Measurements from ENCODE around the gene CCDC73.
"Not testable (repeated sequence)": the region's sequence is repeated elsewhere in the genome, so short reads cannot be mapped to it uniquely, and the experiment has no call there.

The CCDC73 gene

DNA sequence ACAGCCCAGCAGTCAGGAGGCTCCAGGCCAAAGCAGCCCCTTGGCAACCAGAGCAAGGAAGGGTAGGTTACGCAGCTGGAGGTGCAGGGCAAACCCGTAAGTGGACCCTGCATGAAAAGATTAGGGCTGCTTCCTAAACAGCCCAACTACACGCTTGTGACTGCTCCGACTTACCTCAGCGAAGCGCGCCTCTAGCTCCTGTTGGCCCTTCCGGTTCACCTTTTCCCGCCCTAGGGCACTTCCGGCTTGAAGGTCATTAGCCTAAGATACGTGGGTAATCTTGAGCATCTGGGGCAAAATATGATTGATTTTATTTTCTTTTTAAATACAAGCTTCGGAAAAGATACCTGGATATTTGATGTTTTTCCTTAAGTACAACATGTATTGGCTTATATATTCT lies at the start of gene CCDC73:
TSS of gene CCDC73 (minus strand) at position 224 of the 400 bp plus-strand sequence. CDS start 34,419 bp downstream, outside the sequence.
- DNase-seq = no peak

DNA sequence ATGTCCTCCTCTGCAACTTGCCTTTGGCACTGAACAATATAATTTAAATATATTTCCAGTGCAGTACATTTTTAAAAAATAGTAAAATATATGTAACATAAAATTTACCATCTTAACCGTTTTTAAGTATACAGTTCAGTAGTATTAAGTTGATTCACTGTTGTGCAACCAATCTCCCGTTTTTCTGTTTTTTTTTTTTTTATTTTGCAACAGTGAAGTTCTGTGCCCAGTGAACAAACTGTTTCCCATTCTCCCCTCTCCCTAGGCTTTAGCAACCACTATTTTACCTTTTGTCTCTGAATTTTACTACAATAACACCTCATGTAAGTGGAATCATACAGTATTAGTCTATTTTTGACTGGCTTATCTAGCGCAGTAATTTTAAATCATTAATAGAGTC lies 49.1 kb upstream of the CCDC73 start:
- no peak for DNase-seq

DNA sequence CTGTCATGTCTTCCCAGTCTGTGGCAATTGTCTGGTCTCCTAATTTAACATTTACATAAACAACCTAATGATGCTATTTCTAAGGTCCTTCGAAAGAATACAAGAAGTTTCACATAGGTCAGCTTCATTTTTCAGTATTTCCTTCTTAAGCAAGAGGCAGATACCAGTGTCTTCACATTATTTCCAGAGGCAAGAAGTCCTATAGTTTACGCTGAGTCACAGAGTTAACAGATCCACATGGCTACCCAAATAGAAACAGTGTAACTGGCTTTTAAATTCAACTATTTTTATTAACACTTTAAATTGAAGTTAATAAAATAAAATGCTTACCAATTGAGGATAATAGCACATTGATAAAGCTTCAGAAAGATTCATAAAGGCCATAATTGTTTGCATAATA lies 46.1 kb upstream of the CCDC73 start:
- no peak for DNase-seq

GRCh38 chr11:32839308-32839707 lies 44.8 kb upstream of the CCDC73 start:
- DNase-seq = no peak

DNA sequence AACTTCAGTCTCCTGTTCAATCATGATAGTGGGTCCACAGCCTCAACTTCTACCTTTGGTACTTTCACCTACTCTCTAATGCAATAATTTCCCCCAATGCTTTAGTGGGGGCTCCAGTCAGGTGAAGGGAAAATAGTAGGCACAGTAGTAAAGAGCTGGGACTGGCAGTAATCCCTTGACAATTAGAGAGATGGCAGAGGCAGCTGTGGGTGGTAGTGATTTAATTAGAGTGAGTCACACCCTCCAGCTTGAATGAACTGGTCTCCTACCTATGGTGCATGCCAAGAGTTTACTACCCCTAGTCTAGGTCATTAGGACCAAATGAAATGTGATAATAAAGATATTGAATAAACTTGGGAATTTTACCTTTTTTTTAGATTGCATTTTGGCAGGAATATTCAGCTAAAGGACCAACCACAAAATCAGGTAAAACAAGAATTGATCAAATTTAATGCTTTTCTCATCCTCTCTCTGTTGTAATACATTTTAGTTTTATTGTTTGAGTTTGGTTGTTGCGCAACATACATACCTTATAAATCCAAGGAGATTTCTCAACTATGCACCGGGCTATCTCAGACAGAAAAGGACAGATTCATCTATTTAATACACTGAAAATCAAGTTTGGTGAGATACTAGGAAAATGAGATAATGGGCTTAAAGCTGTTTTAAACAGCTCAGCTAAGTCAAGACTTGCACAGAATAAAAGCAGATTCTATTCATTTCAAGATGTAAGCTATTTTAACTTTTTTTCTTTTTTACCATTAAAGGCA lies 44.2 kb upstream of the CCDC73 start:
- DNase-seq = no peak

DNA sequence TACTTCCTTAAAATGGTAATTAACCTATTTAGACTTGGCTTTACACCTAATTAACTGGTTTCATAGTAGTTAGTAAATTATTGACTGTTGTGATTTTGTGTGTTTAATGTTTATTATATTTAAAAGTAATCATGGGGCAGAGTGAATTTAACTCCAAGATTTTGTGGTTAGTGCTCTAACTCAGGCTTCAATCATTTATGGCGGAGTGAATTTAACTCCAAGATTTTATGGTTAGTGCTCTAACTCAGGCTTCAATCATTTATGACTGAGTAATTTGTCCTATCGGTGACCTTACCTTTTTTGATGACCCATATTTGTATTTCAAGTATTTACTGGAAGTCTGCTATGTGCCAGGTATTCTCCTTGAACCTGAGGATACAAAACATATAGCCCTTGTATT lies 42.5 kb upstream of the CCDC73 start:
- no peak for DNase-seq

- no peak for DNase-seq
Measured at GRCh38 chr11:32833921-32834320, 39.5 kb upstream of the CCDC73 start.

DNA sequence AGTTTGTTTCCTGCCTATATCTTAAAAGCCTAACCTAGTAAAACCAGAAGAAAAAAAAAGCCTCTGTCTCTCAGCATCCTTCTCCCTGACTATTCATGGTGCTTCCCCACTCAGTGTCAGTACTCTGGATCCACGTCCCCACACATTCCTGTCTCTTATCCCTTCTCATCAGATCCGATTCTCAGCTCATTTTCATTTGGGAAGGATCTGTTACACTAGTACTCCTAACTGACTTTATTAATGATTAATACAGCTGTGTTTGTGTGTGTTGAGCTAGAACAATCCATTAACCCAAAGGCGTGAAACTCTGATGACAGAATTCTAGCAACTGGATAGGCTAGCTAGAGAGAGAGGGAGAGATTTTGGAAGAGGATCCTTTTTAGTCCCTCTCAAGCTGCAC lies 36.8 kb upstream of the CCDC73 start:
- no peak for DNase-seq

GRCh38 chr11:32830796-32831195 lies 36.3 kb upstream of the CCDC73 start:
- DNase-seq = no peak

- no peak for DNase-seq
Measured at GRCh38 chr11:32830413-32830738, 35.9 kb upstream of the CCDC73 start.

DNA sequence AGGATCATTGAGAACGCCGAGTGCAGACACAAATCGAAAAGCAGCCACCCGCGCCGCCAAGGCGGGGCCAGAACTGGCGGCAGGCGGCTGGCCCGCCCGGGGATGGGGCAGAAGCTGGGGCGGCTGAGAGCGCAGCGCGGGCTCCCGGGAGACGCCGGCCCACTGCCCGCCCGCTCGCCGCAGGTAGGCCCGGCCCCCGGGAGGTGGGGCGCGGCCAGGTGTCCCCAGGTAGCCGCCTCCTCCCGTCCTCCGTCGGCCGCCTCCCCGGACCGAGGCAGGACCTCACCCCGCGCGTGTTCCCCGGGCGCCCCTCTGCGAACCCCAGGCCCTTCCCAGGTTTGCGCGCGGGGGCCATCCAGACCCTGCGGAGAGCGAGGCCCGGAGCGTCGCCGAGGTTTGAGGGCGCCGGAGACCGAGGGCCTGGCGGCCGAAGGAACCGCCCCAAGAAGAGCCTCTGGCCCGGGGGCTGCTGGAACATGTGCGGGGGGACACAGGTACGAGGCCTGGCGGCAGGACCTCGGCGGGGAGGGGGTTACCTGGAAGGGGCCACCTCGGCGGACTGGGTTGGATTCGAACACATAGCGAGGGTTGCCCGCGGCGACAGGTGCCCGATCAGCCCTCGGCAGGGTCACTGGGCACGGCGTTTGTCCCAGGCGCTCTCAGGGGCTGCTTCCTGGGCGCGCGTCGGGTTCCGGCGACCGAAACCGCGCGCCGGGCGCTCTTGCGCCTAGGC lies 35.4 kb upstream of the CCDC73 start, which contains the start of gene PRRG4:
TSS of gene PRRG4 (plus strand) at position 248 of the 733 bp plus-strand sequence. CDS start 603 bp downstream, outside the sequence.
- no peak for DNase-seq

DNA sequence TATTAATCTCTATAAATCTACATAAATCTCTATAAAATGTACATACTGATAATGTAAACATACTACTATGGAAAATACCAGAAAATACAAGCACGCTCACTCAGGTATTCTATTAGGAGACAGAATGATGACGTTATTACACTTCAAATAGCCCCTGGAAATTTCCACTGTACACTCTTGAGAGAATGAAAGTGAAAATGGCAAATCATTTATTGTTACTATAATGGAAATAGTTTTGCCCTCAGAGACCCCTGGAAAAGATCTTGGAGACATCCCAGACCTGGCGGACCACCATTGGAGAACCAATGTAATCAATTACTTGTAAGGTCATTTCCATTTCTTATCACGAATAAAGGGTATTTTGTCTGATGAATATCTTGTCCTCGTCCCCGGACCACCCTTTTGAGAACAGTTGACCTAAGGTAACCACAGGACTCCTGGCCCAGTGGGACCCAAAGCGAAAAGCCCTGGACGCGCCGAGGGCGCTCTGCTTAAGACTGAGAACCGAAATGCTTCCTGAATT lies 34.8 kb upstream of the CCDC73 start:
- DNase-seq = no peak

- no peak for DNase-seq
Measured at GRCh38 chr11:32827276-32827675, 32.8 kb upstream of the CCDC73 start.

GRCh38 chr11:32826113-32826512 lies 31.7 kb upstream of the CCDC73 start:
- no peak for DNase-seq

DNA sequence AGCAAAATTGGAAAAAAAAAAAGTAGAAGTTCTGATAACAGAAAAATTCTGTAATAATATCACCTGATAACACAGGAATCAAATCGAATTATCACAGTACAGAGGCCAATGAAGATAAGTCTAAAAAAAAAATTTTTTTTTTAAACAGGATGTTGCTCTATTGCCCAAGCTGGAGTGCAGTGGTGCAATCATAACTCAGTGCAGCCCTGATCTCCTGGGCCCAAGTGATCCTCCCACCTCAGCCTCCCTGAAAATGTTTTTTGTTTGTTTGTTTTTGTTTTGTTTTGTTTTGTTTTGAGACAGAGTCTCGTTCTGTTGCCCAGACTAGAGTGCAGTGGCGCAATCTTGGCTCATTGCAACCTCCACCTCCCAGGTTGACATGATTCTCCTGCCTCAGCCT lies 29.2 kb upstream of the CCDC73 start:
- not testable (repeated sequence) for DNase-seq

DNA sequence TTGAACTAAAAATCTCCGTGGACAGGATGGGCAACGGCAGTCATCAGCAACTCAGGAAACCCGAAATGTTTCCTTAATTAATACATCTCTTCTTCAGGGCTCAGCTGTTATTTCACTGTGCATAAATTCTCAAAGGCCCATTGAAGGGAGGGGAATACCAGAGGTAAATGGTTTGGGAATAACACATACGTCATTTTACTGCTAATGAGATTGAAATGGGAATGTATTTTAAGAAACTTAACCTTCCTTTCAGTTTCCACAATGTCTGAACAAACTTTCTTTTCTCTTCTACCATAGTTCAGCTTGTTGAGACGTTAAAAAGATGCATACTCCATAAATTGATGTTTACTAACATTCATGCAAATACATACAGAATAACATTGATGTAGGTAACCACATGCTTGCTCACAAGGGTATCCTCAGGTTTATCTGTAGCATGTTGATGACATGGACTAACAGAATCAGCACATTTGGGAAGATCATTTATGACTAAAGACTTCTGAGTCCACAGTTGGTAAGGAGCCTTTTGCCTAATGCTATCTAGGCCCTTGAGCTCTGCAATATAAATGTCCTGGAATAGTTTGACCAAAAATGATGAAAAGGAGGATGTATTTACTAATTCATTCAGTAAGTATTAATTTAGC lies 27.6 kb upstream of the CCDC73 start:
- DNase-seq = no peak

DNA sequence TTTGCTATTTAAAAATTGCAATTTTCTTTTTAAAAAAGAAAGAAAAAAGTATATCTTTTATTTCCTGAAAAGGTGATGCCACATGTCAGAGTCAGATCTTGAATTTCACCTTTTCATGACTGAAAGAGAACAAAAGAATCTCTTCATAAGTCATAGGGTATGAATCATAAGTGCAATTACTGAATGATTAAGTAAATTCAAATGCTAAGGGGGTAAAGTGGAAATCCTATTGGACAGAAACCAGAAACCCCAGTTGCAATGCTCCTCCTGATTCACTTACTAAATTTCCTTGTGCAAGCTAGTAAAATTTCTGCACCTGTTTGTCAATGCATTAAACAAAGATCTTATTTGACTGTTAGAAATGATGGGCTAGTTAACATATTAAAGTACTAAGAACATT lies 27.1 kb upstream of the CCDC73 start:
- no peak for DNase-seq

DNA sequence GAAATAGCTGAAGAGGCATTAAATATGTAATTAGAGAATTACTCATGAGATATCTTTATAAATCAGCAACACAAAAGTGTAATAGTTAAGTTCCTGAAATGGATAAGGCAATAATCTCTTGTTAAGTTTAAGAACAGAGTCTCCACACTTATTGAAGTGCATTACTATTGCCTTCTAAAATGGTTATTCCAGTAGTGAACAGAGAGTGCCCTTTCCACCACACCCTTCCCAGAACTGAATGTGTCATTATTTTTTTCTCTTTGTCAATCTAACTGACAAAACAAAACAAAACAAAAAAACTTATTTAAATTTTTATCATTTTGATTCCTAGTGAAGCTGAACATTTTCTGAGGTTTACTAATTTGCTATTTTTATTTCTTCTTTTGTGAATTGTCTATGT lies 26.0 kb upstream of the CCDC73 start:
- no peak for DNase-seq

DNA sequence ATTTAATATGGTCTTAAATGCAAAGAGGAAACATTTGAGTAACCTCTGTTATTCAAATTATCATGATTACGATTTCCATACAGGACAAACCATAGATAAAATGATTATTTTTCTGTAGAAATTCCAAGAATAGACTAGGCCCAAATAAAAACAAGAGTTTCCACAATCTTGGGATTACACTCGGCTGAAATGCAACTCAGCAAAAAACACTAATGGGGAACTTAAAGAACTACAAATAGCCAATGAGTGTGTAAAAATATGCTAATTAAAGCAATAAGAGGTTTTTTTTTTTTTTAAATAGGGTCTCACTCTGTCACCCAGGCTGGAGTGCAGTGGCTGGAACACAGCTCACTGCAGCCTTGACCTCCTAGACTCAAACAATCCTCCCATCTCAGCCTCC lies 24.7 kb upstream of the CCDC73 start:
- no peak for DNase-seq

DNA sequence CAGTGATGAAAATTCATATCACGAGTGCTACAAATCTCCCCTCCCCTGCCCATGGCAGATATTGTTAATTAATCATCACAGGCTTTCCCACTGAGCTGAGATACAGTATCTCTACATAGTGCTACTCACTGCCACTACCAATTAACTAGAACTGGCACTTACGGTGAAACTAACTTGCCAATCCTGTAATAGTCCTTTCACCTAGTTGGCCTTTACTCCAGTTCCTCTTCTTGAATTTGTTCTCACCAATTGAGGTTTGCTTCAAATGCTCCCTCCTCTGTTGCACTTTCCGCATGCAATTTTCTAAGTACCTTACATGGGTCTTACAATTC lies 23.4 kb upstream of the CCDC73 start:
- no peak for DNase-seq

GRCh38 chr11:32817181-32817851 lies 22.9 kb upstream of the CCDC73 start:
- no peak for DNase-seq

DNA sequence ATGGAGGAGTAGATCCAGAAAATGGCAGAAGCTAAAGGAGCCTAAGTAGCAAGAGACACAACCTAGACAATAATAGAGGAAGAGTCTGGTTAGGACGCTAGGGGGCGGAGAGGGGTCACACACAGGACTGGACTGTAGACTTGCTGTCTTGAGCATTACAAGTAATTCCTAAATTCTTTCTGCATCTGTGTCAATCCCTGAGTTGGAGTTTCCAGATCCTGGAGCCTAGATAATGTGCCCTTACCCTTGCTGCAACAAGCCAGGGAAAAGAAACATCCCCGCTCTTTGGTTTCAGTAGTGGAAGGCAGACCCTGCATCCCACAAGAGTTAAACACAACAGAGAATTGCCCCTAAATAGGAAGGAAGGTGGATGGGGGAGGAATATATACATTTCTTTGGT lies 14.9 kb upstream of the CCDC73 start:
- DNase-seq = no peak

DNA sequence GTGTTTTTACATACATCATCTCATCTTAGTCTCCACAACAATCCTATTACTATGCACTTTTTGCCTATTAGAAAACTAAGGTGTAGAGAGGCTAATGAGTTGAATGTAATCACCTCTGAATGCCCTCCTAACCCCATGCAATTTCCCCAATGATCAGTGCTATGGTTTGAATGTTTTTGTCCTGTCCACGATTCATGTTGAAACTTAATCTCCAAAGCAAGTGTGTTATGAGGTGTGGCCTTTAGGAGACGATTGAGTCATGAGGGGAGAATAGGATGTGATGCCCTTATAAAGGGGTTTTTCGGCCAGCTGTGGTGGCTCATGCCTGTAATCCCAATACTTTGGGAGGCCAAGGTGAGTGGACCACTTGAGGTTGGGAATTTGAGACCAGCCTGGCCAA lies 2.0 kb upstream of the CCDC73 start:
- no peak for DNase-seq
